Right hindlimb (tissue), 1 donor: ENCODE results near the gene GPR141.

Experiments
- DNase-seq: peaks from one replicate; pipeline ENCODE4 v3.0.0-alpha.2; 2018

GPR141 gene, protein sequence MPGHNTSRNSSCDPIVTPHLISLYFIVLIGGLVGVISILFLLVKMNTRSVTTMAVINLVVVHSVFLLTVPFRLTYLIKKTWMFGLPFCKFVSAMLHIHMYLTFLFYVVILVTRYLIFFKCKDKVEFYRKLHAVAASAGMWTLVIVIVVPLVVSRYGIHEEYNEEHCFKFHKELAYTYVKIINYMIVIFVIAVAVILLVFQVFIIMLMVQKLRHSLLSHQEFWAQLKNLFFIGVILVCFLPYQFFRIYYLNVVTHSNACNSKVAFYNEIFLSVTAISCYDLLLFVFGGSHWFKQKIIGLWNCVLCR

GRCh38 chr7:37683246-37684120 lies at the start of gene GPR141:
Gene GPR141 (plus strand): TSS chr7:37683766. CDS start chr7:37740394, 56,628 bp downstream.
- DNase-seq = no peak

- no peak for DNase-seq
Observed at GRCh38 chr7:37635346-37635745, 48.2 kb upstream of the GPR141 start.

- DNase-seq = no peak
Observed at GRCh38 chr7:37642028-37642540, 41.5 kb upstream of the GPR141 start.

DNA sequence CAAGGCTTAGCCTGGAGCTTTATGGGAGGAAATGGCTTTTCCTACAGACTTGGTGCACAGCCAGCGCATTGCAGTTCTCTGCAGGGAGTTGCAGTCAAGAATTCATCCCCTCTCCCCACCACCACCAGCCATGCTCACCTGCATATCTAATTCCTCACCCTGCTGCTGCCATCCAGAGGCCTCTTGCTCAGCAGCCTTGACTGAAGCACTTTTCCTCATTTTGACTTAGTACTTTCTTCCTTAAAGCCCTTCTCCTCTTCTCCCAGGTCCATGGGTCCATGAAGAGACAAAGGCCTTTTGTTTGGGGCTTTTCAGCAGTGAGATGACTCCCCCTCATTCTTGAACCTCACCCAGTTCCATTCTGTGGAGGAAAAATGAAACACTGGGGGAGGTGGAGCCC lies 39.7 kb upstream of the GPR141 start:
- DNase-seq = no peak

DNA sequence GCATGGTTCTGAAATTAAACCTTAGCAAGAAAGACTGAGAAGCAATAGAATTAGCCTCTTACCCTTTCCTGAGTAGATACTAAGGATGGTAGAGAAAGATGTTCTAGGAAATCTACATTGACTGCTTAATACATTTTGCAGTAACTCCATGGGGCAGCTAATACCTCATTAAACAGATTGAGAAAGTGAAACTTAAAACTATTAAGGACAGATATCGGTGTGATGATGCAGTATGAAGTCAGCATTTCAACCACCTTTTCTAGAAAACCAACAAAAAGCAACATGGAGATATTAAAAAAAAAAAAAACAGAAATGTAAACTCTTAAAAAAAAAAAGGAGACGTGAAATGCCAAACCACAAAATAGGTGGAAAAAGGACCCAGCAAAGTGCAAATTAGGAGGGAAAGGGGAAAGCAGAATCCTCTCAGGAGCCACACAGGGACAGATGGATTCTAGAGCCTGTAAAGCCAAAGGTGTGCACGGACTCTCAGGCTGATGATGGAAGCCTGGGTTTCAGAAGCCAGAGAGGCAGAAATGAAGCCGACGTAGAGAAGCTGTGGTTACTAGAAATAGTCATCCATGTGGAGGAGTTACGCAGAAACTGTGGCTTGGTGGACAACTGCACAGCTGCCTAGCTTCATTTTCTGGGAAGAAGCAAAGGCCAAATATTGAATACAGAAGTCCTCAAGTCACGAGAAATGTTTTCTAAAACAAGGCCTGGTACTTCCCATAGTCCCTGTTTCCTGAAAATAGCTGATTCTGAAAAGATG lies 38.1 kb upstream of the GPR141 start:
- no peak for DNase-seq

- DNase-seq = no peak
Observed at GRCh38 chr7:37656913-37657530, 26.5 kb upstream of the GPR141 start.

DNA sequence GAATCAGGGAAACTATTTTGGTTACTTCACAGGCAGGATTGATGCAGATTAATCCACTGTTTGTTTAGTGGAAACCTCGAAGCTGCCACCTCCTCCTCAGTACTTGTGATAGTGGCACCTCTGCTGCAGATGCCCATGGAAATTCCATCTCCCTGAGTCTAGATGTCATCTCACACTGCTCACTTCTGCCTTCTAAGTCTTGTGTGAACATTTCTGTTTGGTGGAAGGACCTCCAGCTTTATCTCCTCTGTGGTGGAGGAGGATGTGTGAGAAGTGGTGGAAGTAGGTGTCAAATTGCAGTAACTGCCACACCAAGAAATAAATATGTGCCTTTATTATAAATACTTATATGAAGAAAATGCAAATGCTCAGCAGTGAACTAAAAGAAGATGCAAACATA lies 25.8 kb upstream of the GPR141 start:
- no peak for DNase-seq

DNA sequence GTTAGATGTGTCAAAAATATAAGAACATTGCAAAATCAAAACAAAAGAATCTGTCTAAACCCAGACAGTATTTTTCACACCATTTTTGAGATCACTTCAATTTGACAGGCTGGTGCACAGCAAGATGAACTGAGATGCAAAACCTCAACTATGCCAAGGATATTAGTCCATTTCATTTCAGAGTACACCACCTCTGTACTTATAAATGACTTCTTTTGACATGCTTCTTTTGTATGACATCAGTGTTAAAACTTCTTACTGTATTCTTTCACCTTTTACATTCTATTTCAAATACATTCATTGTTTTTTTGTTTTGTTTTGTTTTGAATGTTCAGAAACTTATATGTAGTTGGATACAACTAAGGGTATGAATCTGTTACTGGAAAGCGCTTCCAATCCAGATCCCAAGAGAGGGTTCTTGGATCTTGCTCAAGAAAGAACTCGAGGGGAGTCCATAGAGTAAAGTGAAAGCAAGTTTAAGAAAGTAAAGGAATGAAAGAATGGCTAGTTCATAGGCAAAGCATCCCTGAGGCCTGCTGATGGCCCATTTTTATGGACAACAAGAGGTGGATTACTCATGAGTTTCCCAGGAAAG lies 23.5 kb upstream of the GPR141 start:
- DNase-seq = peak; percentile 23

- DNase-seq = no peak
Observed at GRCh38 chr7:37660614-37661013, 23.0 kb upstream of the GPR141 start.

GRCh38 chr7:37663693-37664092 lies 19.9 kb upstream of the GPR141 start:
- DNase-seq = no peak

GRCh38 chr7:37665352-37666022 lies 18.1 kb upstream of the GPR141 start:
- DNase-seq = no peak

DNA sequence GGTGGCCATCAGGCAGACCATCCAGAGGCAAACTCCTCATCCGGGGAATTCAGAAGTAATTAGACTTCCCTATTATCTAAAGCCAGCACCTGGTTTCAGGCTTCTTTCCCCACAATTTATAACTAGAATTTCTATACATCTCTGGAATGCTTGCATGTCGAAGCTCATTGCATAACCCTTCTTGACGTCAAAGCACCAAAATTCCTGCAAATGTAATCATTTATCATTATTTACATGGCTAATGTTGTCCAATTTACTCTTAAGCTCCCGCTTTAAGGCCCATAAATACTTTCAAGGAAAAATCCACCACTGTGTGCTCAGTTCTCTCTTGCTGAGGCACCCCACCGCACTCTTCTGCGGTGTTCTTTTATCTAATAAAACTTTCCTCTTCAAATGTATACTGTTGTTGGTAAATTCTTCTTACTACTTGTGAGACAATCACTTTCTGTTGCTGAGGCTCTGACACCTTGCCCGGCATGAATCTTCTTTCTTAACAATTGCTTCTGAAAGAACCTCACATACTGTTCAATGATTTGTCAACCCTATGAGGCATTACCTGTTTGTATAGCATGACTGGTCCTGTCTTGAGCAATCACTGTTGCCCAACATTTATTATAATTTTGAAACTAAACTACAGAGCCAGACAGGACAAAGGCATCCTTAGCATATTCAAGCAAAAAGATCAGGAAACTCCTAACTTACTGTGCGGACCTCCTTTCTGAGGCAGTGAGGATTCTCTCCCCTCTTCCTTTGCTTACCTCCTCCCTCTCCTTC lies 17.4 kb upstream of the GPR141 start:
- no peak for DNase-seq

DNA sequence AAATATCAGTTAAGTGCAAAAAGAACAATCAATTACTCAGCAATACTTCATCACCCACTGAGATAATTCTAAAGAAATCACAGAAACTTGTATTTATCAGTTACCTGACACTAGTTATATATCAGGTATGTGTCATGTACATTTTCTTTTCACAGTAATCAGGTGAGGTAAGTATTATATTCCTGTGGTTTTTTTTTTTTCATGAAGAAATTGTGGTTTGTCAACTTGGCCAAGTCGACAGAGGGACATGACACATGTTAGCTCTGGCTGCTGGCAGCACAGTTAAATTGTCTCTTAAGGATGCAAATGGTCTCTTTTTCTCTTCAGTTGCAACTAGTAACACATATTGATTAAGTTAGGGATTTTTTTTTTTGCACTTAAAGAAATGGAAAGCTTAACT lies 13.7 kb upstream of the GPR141 start:
- DNase-seq = no peak

GRCh38 chr7:37670436-37670835 lies 13.1 kb upstream of the GPR141 start:
- DNase-seq = no peak

GRCh38 chr7:37671876-37672275 lies 11.7 kb upstream of the GPR141 start:
- no peak for DNase-seq

GRCh38 chr7:37672926-37673325 lies 10.6 kb upstream of the GPR141 start:
- no peak for DNase-seq

DNA sequence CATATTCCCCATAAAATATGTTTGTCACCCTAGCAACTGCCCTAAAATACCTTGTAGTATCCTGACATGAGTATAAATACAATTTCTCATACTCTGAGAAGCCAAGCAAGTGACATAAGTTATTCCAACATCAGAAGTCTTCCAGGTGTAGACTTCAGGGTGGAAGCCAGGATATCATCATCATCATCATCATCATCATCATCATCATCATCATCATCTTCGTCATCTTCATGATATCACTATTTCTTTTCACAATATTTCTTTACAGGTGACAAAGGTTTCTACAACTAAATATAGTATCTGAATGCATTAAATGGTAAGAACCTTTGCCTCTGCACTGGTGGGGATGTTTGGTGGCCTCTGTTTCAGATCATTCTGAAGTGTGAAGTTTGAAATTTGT lies 10.0 kb upstream of the GPR141 start:
- no peak for DNase-seq

DNA sequence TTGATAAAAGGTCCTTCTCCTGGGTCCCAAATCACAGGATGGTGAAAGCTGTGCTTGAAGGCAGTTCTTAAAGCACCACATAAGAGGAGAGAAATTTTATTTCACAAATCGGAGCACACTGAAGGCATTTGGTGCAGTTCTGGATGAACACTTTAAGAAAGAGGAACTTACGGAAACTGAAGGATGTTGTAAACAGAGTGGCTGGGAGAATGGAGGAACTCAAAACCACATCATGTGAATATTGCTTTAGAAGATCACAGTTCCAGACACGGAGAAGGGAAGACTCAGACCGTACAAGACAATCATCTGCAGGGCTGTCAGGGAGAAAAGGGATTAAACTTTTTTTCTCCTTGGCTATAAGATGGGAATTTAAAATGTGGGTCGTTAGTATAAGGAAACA lies 9.0 kb upstream of the GPR141 start:
- no peak for DNase-seq

- DNase-seq = no peak
Observed at GRCh38 chr7:37675749-37676148, 7.8 kb upstream of the GPR141 start.

GRCh38 chr7:37684927-37685326 lies 1.4 kb downstream of the GPR141 start:
- no peak for DNase-seq
